Ecto neural progenitor cell (in vitro differentiated cells): ENCODE results near the gene SMIM38.

Source experiments
- DNase-seq: peaks from one replicate; pipeline ENCODE4 v3.0.0-alpha.2; 2018; ENCODE audit warnings: low spot score

Gene SMIM38

GRCh38 chr11:69155302-69156234, at the start of gene SMIM38:
SMIM38 (plus strand) TSS chr11:69155935; CDS start chr11:69157847, 1,912 bp downstream.
- DNase-seq, result no peak

DNA sequence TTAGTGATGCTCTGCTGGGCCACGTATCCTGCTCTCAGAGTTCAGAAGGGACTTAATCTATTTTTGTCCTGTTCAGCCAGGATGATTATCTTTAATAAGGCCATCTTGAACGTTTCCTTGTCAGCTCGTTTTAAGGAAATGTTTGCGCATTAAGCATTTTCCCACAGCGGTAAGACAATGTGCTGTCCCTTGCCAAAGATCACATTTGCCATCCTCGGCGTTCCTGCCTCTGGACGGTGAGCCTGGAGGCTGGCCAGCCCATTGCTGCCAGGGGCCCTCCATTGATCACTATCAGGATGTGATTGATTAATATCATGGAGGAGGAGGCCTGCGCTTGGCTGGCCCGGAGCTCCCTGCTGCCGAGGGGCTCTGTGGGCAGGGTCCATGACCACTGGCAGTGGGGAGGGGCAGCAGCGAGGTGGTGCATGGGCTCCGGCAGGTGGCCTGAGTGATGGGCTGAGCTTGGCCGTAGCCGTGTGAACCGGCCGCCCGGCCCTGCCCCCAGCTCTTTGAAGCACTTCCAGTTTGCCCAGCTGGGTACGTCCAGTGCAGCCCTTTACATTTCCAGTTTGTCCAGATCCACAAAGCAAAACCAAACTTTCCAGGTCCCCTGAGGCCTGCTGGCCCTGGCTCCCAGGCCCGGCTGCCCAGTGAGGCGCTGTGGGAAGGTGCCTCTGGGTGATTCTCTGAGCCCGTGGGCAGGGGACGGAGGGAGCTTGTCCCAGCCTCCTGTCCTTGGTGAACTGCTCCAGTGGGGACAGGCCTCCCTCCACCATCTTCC, 49.5 kb upstream of the SMIM38 start:
- DNase-seq, result no peak

GRCh38 chr11:69107413-69107812, 48.3 kb upstream of the SMIM38 start:
- no peak for DNase-seq

GRCh38 chr11:69108030-69108429, 47.7 kb upstream of the SMIM38 start:
- DNase-seq, result no peak

DNA sequence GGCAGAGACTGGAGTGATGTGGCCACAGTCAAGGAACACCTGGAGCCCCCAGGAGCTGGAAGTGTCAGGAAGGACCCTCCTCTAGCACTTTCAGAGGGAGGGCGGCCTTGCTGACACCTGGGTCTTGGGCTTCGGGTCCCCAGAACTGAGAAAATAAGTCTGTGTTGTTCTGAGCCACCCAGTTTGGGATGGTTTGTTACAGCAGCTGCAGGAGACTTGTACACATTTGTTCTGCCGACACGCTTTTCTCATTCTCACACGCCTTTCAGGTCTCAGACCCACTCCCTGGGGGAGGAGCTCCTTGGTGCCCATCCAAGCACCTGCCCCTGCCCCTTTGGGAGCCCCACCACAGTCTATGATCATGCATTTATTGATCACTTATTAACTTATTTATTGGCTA, 47.2 kb upstream of the SMIM38 start:
- no peak for DNase-seq

DNA sequence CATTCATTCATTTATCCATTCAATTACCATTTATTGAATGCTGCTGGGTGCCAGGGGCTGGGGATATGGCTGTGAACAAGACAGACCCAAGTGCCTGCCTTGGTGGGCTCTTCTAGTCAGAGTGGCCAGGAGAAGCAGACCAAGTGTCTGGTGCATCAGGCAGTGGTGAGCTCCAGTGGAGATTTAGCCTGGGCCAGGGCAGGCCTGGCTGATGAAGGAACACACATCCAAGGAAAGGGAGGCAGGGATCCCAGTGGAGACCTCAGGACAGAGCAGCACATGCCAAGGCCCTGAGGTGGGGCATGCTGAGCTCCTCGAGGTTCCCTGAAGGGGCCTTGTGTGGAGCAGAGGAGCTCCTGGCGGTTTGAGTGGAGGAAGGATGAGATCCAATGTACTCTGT, 46.6 kb upstream of the SMIM38 start:
- no peak for DNase-seq

DNA sequence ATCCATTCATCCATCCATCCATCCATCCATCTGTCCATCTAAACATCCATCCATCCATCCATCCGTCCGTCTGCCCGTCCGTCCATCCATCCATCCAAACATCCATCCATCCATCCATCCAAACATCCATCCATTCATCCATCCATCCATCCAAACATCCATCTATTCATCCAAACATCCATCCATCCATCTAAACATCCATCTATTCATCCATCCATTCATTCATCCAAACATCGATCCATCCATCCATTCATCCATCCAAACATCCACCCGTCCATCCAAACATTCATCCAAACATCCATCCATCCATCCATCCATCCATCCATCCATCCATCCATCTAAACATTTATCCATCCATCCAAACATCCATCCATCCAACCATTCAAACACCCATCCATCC, 45.3 kb upstream of the SMIM38 start:
- DNase-seq, result no peak

DNA sequence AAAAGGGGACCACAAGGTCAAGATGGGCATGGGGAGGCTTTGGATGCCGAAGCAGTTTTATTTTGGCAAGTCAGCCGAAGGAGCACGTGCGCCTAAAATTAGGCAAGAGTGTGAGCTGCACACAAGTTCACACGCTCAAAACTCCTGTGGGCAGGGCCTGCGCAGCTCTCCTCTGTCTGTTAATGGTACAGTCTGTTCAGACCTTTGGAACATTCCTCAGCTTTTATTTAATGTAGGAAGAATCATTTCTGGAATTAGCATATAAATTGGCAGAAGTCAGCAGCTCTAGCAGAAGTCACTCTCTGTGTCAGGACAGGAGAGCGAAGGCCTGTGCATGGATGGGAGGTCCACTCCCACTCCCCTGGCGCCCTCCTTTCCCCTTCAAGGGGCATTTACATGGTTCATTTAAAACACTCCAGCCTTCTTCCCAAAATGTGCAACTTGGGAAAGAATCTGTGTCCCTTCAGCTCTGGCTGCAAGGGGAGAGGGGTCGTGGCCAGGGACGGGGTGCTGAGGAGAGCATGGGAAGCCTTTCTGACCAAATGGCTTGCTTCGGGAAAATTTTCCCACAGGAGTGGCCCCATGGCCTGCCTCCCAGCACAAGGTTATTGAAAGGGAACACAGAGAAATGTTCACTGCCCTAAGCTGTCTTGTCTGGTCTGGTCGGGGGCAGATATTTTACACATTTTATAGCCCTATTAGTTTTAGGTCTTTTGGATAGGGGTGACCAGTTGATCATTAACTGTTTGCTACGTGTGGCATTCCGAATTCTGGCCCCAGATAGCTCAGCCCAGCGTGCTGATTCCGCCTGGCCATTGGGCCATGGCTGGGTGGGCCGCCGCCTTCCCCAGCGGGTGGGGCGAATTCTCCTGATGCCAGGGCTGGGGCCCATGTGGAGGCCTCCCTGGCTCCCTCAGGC, 43.9 kb upstream of the SMIM38 start:
- DNase-seq, result no peak

- DNase-seq, result no peak
These were observed 42.5 kb upstream of the SMIM38 start for GRCh38 chr11:69113226-69113625.

- no peak for DNase-seq
These were observed 41.9 kb upstream of the SMIM38 start for GRCh38 chr11:69113646-69114340.

DNA sequence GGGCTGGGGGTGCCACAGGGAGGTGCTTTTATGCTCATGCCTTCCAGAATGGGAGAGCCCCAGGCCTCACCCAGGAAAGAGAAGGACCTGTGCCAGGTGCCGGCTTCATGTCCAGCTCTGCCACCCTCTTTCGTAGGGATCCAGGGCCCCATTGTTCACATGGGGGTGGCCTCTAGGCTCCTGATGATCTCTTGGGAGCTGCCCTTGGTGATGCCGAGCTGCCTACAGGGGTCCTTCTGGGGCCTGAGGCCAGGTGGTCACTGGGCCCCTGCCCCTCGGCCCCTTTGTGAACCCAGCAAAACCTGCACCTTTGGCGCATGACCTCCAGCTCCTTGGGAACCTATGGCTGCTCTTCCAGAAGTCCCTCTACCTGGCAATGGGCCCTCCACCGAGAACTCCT, 41.4 kb upstream of the SMIM38 start:
- no peak for DNase-seq

- DNase-seq, result no peak
These were observed 40.8 kb upstream of the SMIM38 start for GRCh38 chr11:69114811-69115523.

DNA sequence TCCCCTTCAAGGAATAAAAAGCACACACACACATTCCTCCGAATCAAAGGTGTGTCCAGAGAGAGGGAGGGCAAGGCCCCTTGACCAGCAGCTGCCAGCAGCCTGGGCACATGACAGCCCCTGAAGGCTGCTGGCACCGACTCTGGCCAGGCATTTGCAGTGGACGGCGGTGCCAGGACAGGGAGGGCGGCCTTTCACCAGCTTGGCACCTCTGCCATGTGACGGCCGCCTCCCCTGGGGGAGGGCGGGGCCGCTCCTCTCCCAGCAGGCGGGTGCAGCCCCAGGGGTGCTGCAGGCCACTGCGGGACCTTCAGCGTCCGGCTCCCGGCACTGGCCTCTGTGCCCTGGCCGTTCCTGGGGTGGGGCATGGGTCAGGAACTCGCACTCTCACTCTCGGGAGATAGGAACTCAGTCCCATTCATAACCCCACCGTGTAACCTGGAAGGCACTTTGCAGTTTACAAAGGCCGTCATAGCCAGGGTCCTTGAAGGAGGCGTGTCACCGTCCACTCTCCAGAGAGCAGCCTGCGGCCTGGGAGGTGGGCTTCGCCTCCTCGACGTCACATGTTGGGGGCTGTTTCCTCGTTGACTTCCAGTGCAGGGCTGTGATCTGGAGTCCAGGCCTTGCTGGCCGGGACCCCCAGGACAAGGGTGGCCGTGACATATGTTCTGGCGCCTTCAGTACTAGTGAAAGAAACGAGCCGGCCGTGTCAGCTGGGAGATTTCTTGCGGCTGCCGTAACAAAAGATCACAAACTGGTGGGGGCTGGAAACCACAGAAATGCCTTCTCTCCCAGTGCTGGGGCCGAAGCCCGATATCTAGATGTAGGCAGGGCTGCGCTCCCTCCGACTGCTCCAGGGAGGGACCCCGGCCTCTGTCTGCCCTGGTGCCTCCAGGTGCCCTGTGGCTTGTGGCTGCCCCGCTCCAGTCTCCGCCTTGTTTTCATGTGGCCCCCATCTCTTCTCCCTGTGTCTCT, 39.9 kb upstream of the SMIM38 start:
- no peak for DNase-seq

DNA sequence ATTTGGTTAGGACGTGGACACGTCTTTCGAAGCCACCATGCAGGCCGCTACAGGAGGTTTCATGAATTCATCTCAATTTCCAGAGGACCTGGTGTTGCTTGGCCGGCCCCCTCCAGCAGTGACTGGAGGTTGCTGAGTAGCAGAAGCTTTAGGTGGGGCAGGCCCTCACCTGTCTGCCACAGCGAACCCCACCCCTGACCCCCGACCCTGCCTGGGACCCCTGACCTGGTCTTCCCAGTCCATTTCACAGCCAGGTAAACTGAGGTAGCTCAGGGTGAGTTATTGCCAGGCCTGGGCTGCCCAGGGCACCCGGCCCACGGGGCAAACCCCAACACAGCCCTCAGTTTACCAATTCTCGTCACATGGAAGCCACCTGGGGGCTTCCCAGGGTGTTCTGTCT, 39.1 kb upstream of the SMIM38 start:
- no peak for DNase-seq

- DNase-seq, result no peak
These were observed 36.5 kb upstream of the SMIM38 start for GRCh38 chr11:69119190-69119589.

GRCh38 chr11:69120096-69120875, 35.4 kb upstream of the SMIM38 start:
- no peak for DNase-seq

- DNase-seq, result no peak
These were observed 34.7 kb upstream of the SMIM38 start for GRCh38 chr11:69121021-69121420.

DNA sequence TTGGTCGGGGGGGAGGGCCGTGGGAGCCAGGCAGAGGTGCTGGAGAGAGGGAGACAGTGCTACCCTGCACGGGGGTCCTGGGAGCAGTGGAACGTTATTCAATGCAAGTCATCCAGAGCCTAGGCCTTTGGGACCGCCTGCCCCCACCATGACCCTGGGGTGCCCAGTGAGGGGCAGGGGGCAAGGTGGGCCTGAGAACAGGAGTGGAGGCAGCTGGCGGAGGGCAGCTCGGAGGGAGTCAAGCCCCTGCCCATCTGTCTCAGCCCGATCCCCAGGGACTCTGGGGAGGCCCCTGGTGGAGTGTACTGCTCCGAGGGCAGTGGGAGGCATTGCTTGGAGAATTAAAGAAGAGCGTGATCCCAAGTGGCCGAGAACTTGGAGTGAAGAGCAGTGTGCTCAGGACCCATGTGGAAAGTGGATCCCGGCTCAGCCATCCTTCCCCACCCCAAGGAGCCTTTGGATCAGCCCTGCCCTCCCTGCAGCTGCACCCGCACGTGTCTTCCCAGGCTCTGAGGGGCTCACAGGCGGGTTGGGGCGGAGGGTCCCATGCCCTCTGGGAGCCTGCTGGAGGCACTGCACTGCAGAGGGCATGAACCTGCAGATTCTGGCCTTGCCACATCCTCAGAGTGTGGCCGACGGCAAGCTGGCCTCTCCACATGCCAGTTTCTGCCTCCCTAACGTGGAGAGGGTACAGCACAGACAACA, 34.0 kb upstream of the SMIM38 start:
- no peak for DNase-seq
